Stimulated activated CD4-positive, alpha-beta T cell treated with anti-CD3 and anti-CD28 coated beads, Interleukin-2, amount 100 ng/mL, for 24 hours (primary cell): ENCODE data around the gene NTRK2.
"Not testable (repeated sequence)": the region's sequence is repeated elsewhere in the genome, so short reads cannot be mapped to it uniquely, and the experiment has no call there.

ENCODE experiments used
- DNase-seq, 2 donors: peaks; one replicate each; pipeline ENCODE4 v3.0.0-alpha.2; 2020

Gene NTRK2

DNA sequence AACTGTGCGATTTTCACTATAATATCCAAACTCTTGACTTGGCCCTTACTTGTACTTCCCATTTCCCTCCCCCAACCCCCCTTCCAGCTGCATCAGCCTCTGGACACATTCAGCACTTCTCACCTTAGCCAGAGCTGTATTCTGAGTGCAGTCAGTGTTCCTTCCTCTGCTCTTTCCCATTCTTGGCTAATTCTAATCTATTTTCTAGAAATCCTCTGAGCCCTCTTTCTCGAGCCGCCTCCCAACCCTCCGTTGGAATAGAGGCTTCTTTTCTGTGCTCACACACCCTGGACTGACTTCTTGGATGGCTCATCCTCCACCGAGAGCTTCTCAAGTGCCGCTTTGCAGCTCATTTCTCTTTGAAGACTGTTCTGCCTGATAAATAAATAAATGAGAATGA lies 188.8 kb downstream of the NTRK2 start:
- no peak for DNase-seq

DNA sequence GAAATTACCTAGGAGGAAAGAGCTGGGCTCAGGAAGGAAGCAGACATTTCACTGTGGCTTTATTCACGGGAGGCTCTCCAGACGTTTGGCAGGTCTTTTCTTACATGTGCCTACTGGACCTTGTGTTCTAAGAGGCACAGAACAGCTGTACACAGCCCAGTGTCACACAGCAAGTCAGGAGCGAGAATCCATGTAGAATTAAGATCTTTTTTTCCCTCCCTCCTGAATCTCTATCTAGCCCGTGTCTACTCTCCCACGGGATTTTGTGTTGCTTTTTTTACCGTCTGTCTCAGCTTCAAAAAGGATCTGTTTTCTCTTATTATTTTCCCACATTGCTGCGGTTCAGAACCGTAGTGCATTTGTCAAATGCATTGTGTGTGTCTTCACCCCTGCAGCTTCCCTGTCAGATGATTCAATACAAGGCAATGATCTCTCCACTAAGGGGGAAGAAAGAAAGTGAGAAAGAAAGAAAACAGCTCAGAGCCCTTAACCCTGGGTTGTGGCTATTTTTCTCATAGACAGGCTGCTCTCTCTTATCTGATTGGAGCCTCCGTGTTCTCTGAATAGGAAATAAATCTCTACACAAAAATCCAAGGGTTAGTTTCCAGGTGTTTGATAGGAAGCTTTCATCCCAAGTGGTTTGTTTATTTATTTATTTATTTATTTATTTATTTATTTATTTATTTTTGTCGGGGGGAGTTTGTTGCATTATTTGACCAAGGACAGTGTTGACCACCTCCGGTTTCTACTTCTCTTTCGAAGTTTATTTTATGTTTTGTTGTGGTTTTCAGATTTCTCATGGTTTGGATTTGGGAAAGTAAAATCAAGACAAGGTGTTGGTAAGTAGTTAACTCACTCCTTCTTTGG lies 191.0 kb downstream of the NTRK2 start:
- no peak for DNase-seq

DNA sequence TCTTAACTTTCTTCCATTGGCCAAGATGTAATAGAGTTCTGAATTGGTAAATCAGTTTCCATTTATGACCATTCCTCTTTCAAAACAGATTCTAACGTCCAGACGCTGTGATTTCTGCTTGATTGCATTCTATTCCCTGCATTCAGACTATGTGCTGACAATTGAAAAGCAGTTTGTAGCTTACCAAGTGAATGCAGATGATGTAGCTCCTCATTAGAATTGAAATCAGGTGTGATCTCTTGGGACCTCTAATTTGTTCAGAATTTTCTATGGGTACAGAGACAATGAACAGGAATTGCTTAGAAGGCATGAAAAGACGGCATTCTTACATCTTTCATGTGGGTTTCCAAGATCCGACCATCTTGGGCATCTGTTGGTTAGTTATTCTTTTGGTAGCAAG lies 191.9 kb downstream of the NTRK2 start:
- no peak for DNase-seq

DNA sequence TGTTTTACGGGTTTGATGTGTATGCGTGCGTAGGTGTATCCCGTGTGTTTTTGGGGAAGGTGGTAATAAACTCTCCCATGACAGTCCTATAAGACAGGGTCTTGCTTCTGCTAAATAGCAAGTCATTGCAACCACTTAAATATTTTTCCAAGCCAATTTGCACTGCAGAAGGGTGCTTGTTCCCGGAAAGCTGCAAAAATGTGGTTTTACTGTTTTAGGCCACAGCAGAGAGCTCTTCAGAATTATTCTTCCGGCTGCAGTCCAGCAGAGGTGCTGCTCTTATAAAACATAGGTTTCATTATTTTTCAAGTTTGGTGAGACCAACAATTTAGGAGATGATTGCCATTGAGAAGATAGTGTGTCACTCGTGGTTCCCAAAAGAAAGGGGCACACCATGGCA lies 192.8 kb downstream of the NTRK2 start:
- DNase-seq: no peak

DNA sequence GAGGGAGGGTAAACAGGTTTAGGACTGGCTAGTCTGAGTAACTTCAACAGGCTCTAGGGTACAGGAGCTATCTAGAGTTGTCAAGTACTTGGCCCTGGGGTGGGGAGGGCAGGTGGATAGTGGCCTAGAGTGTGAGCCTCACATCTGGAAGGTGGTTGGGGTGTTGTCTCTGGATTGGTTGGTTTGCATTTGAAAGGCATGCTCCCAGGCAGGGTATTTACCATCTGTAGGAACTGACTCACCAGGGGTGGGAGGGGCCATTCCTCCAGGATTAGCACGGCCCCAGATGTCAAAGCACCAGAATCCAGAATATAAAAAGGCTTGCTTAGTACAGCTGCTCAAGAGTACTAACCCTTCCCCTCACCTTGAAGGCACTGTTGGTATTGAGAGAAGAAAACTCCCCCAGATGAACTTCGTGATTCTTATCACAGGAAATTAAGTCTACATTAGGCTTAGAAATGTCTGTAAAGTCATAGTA lies 193.3 kb downstream of the NTRK2 start:
- no peak for DNase-seq

DNA sequence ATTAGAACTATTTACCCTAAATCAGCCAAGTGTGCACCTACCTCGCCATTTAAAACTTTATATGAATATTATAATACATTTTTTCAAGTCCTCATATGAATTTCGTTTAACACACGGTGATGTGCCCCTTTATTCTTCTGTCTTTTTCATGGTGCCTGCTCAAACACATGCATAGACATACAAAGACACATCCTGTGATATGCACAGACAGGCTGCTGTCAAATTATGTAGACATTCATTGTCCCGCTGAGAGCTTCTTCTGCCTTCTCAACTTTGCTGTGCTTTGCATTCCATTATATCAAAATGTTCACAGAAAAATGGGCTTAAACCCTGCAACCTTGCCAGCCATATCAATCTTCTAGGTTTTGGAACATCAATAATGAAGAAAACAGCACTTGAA lies 193.8 kb downstream of the NTRK2 start:
- DNase-seq: no peak

DNA sequence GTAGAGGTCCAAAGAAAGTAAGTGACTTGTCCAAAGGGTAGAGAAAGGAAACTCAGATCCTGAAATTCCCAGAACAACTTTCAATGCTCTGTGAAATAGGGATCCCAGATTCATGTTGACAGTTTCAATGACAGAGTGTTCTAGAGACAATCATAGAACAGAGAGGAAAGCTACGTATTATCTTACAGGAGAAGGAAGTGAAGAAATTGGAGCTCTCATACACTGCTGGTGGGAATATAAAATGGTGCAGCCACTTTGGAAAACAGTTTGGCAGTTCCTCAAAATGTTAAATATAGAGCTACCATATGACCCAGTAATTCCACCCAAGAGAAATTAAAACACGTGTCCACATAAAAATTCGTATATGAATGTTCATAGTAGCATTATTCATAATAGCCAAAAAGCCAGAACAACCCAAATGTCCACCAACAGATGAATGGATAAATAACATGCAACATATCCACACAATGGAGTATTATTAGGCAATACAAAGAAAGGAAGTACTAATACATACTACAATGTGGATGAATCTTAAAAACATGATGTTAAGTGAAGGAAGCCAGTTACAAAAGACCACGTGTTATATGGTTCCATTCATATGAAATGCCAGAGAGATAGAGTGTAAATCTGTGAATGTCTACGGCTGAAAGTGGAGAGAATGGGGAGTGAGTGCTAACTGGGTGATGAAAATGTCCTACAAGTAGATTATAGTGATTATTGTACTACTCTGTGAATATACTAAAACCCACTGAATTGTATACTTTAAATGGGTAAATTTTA lies 197.1 kb downstream of the NTRK2 start:
- no peak for DNase-seq

DNA sequence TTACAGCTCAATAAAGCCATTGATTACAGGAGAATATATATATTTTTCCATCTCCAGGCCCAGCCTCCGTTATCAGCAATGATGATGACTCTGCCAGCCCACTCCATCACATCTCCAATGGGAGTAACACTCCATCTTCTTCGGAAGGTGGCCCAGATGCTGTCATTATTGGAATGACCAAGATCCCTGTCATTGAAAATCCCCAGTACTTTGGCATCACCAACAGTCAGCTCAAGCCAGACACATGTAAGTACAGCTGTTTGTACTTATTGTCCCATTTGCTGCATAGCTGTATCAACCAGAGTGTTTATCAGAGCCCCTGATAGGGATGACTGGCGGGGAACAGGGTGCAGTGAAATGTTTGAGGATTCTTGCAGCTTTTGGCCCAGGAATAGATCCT lies 197.7 kb downstream of the NTRK2 start:
- no peak for DNase-seq

DNA sequence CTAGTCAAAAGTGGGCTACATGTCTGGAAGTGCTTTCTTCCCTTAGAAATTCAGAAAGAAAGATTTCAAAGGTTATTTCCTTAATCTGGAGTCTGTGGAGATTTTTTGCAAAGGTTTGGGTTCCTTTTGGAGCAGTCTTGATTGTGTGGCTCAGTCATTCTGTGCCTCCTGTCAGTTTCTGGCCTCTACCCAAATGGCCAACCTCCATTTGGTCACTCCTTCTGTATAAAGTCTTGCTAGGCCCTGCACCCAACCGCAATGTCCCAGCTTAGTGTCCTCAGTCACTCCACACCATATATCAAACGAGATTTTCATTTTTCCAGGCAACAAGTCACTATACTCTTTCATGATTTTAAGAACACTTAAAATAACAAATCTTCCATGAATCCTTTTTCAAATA lies 199.6 kb downstream of the NTRK2 start:
- no peak for DNase-seq

DNA sequence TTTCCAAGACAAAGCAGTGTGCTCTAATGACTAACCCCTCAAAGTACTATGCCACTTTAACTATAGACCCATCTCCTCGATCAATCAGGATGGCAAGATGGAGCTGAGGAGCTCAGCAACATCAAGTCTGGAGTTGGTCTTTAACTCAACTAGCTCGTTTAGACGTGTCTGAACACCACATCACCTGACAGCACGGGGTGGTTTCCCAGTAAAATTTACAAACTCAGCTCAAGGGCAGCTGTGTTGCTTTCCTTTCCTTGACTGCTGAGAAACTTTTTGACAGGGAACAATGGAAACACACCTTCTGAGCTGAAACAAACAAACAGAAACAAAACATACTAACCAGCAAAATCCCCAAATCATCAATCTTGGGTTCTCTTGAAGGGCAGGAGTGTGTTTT lies 202.5 kb downstream of the NTRK2 start:
- no peak for DNase-seq

DNA sequence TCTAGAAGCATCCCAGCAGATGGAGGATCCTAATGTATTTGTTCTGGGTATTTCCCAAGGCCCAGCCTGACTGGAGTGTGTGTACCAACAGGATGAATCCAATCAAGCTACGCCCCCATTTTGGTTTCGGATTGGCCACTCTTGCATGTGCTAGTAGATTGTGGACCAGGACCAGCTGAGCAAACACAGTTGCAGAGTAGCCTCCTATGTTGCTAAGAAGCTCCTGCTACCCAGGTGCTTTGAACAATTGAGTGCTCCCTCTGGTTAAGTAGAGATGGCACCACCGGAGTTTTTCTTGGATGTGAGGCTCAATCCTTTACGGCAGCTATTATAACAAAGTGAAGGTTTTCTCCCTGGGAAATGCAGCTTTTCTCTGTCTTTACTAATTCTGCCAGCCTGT lies 204.5 kb downstream of the NTRK2 start:
- DNase-seq: no peak

DNA sequence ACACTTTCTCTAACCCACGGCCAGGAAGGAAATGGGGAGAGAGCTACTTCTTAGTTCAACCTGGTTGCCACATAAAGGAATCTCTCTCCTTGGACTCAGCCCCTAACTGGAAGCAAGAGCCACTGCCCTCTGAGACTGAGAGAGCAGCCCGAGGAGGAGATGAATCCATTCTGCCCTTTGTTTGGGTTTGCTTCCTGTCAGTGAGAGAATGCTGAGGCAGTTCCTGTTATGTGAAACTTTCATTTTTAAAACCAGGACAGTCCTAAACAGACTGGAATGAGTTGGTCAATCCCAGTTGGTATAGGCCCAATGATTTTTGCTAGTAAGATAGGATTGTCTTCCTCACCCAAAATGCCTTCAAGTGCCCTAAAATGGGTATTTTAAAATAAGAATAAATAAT lies 205.1 kb downstream of the NTRK2 start:
- DNase-seq: no peak

DNA sequence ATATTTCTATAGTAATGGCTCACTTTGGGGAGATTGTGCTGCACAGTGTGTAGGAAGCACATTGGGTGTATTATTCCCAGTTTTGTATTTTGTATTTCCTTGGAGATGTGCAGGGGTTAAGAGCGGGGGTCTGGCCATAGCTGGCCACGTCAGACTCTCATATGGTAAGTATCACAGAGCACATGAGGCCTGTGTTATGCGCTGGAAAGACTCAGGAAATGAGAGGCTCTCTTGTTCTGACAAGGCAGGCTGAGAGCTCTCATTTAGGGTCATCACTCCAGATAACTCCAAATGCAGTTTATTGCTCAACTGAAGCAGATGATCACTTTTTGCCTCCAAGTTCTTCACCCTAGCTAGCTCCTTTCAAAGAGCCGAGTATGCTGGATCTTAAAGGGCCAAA lies 205.7 kb downstream of the NTRK2 start:
- DNase-seq: no peak

DNA sequence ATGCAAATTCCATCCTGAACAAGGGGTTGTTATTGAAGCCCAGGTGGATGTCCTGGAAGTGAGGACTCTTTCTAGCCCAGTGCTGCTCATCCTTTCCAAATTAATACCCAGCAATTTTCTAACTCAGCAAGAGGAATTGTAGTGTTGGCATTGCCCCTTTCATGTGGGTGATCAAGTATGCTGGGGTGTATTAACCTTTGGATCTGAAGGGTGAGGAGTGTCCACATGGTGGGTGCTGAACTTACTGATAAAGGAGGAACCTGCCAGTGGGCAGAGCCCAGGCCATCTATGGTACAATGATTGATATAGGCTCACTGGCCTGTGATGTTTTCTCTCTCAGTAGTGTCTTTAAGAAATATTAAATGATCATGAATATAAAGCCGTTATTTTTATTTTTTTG lies 210.1 kb downstream of the NTRK2 start:
- no peak for DNase-seq

DNA sequence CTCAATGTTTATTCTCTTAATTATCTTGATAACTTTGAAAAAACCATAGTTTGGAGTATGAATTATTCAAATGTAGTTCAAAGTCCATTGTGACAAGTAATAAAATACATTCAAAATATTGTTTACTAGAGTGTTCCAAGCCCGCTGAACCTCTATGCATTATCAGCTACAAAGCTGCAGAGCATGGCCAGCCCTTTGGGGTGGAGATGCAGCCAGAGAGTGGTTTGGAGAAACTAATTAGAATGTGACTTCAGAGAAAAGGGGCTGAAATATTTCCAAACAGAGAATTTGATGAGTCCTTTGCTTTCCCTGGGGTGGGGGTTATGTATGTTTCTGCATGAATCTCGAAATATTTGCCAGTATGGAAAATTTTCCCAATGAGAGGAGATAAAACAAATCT lies 211.3 kb downstream of the NTRK2 start:
- no peak for DNase-seq

DNA sequence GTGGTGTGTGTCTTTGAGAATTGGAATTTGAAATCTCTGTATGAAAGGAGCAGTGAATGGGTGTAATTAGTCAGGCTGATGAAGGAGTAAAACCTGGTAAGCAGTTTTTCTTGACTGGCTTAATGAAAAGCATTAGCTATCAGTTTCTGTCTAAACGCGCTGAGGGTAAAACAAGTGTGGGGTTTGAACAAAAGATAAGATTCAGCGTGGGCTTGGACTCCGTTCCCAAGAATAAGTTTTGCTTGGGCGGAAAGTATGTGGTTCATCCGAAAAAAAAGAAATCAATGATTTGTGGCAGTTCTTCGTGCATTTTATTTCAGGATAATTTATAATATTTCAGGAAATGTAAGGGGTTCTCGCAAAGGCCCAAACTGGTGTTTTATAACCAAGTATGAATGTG lies 217.3 kb downstream of the NTRK2 start:
- DNase-seq: no peak

DNA sequence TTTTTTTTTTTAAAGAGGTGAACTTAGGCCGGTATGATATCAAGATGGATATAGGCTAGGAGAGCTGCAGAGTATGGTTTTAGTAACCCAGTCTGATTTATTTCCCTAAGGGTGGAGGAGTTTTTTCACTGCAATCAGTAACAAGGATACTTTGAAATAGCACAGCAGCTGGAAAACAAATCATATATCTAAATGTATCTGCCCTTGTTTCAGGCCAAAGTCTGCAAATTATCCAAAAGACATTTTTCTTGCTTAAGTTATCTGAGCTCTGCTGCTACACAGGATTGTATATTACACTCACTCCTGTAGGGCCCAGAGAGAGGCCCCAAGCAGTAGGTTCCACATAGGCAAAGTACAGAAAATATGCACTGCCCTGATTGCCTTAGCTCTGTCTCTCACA lies 222.4 kb downstream of the NTRK2 start:
- no peak for DNase-seq

DNA sequence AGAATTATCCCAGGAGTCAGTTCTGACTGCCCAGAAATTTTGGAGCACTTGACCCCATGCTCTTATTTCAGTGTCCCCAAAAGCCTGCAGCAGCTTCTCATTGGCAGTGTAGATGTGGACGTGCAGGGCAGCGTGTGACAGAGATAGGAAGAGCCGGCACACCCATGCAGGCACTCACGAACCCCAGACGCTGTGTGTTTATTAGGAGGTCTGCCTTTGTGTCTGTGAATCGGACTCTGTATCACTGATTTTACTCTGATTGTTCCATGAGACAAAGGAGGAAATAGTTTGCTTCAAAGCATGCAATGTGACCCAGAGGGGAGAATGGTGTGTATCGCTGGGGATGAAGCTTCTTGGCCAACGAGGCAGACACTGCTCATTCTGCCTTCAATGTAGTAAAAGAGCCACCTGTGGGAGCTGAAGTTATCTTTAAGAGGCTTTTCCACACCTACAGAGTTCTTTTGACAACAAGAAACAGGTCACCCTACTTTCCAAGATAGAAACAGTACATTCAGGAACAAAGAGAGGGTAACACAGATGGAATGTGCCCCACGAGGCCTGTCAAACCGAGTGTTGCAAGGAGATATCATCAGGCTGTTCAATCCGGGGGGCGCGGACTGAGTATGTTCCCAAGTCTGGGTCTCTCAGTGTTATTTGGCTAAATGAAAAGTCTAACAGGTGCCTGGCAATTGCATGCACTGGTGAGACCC lies 224.0 kb downstream of the NTRK2 start:
- no peak for DNase-seq

DNA sequence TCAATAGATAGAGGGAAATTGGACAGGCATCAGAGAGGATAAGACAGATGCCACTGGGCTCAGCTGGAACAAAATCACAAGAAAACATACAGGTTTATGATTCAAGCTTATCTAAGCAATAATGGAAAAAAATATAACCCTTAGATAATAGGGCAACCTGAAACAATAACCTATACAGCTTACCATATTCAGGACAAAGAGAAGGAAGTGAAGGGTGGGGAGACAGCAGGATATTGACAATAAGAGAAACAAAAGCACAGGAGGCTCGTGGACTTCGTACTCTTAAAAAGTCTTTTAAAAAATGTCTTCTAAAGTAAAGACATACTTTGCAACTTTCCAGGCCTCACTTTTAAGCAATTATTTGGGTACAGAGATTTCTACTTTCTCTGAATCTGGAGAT lies 225.3 kb downstream of the NTRK2 start:
- no peak for DNase-seq

DNA sequence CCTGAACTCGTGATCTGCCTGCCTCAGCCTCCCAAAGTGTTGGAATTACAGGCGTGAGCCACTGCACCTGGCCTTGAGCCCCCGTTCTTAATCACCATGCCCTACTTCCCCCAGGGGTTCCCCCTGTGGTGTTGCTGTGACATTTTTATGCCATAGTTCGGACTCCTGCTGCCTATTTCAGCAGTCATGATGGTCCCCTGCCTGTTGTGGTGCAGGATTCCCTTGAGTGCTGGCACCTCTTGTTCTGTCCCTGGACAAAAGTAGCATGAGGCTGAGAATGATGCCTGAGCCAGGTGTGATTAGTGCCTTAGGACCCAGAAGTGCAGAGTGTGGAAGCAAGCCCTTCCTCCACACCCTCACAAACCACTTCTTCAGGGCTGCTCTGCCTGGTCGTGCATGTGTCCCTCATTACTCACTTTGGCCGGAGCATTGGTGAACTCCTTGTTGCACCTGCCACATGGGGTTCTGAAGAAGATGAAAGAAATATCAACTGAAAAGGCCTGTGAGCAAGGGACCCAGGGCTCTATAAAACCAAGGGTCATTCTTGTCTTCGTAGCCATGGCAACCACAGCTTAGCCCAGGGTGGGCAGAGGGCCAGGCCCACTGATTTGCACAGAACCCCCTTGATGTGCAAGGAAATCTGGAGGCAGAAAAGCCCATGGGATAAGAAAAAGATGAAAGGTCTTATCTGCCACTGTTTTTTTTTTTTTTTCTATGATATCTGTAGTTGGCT lies 228.0 kb downstream of the NTRK2 start:
- DNase-seq: no peak

DNA sequence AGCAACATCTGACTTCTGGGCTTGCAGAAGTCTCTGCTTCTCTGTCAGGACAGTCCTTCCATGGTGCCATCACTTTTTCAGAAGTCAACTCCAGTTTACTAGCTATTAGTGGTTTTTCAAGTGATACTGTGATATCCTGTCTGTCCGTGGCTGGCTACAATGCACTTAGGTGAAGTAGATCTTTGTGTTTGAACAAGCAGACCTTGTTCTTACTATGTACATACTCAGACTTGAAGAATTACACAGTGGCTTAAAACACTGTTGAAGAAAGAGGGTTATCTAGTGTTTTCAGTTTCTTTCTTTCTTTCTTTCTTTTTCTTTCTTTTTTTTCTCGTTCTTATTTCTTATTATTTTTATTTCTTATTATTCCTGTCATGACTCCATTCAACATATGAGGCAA lies 228.7 kb downstream of the NTRK2 start:
- DNase-seq: no peak

DNA sequence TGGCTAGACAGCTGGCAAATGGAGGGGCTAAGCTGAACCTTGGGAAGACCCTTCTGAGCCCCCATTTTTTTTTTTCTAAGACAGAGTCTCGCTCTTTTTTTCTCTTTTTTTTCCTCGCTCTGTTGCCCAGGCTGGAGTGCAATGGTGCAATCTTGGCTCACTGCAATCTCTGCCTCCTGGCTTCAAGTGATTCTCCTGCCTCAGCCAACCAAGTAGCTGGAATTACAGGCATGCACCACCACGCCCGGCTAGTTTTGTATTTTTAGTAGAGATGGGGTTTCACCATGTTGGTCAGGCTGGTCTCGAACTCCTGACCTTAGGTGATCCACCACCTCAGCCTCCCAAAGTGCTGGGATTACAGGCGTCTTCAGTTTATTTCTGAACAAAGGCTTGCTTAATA lies 229.1 kb downstream of the NTRK2 start:
- not testable (repeated sequence) for DNase-seq

DNA sequence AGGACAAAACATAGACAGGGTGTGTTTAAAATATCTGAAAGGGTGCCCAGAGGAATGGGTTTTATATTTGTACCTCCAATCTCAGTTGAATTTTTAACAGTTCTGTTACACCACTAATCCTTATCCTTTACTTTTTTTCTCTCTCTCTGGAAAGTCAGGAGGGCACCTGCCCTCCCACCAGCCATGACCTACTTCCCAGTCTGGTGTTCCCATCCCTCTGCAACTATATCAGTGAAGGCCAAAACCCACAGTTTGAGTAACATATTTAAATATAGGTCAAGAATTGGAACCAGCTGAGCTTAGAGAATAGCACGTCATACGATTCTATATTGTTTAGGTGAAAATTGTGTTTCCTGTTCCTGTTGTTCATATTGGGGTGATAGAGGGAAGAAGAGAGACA lies 229.8 kb downstream of the NTRK2 start:
- no peak for DNase-seq
